Activated CD4-positive, alpha-beta T cell treated with anti-CD3 and anti-CD28 coated beads, Interleukin-2, amount 50 U/mL, for 16 hours (primary cell): ENCODE results near the gene MCRIP1.

Experiments
- DNase-seq: peaks from one replicate; pipeline ENCODE4 v3.0.0-alpha.2; 2020

Gene MCRIP1

GRCh38 chr17:81833160-81833920 lies at the start of gene MCRIP1:
Gene MCRIP1, minus strand, starts transcription at chr17:81833291. Its CDS starts 8,785 bp downstream, at chr17:81824506.
- peak; percentile 96 for DNase-seq

- no peak for DNase-seq
Observed at GRCh38 chr17:81879121-81879520, 46.0 kb upstream of the MCRIP1 start.

GRCh38 chr17:81878294-81878693 lies 45.2 kb upstream of the MCRIP1 start:
- no peak for DNase-seq

GRCh38 chr17:81877569-81877968 lies 44.5 kb upstream of the MCRIP1 start:
- no peak for DNase-seq

- DNase-seq, result peak; percentile 96
Observed at GRCh38 chr17:81871387-81872230, 38.5 kb upstream of the MCRIP1 start.

- DNase-seq, result no peak
Observed at GRCh38 chr17:81870981-81871386, 37.9 kb upstream of the MCRIP1 start, which contains the start of gene ARHGDIA. Gene ARHGDIA, minus strand, starts transcription at chr17:81871337. Its CDS starts 1,407 bp downstream, at chr17:81869930.

GRCh38 chr17:81870131-81870980 lies 37.3 kb upstream of the MCRIP1 start:
- peak; percentile 47 for DNase-seq

- peak; percentile 42 for DNase-seq
Observed at GRCh38 chr17:81869221-81870130, 36.4 kb upstream of the MCRIP1 start.

- no peak for DNase-seq
Observed at GRCh38 chr17:81868674-81869220, 35.7 kb upstream of the MCRIP1 start.

GRCh38 chr17:81867991-81868673 lies 35.0 kb upstream of the MCRIP1 start:
- DNase-seq, result no peak

- DNase-seq, result peak; percentile 44
Observed at GRCh38 chr17:81867170-81867990, 34.3 kb upstream of the MCRIP1 start.

- peak; percentile 30 for DNase-seq
Observed at GRCh38 chr17:81866440-81867169, 33.5 kb upstream of the MCRIP1 start.

GRCh38 chr17:81865733-81866439 lies 32.8 kb upstream of the MCRIP1 start:
- DNase-seq, result no peak

GRCh38 chr17:81865358-81865732 lies 32.3 kb upstream of the MCRIP1 start:
- DNase-seq, result no peak

- no peak for DNase-seq
Observed at GRCh38 chr17:81863833-81864768, 31.0 kb upstream of the MCRIP1 start.

GRCh38 chr17:81863123-81863675 lies 30.1 kb upstream of the MCRIP1 start:
- no peak for DNase-seq
